HG02885 (cell line): ENCODE results near the gene INSYN1.
"Not testable (repeated sequence)": the region's sequence is repeated elsewhere in the genome, so short reads cannot be mapped to it uniquely, and the experiment has no call there.

ENCODE experiments used
- ATAC-seq: cut with Tn5 transposase; IDR thresholded peaks from one replicate; pipeline ENCODE4 v1.9.1; 2021; ENCODE audit warnings: mild to moderate bottlenecking; ENCODE audit not compliant: unreplicated experiment, poor library complexity

The INSYN1 gene

DNA sequence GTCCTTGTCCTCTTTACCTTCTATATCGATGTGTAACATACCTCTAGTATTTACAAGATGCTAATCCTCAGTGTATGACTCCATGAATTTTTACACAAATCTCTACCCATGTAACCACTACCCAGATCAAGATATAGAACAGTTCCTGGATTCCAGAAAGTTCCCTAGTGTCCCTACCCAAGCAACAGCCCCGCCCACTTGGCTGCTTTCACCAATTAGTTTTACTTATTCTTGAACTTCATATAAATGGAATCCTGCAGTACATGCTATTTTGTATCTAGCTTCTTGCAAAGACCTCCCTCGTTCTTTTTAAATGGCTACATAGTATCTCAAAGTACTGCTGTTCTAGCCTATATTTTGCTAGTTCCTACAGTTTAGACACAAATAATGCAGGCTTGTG lies 35.9 kb downstream of the INSYN1 start:
- no peak for ATAC-seq

DNA sequence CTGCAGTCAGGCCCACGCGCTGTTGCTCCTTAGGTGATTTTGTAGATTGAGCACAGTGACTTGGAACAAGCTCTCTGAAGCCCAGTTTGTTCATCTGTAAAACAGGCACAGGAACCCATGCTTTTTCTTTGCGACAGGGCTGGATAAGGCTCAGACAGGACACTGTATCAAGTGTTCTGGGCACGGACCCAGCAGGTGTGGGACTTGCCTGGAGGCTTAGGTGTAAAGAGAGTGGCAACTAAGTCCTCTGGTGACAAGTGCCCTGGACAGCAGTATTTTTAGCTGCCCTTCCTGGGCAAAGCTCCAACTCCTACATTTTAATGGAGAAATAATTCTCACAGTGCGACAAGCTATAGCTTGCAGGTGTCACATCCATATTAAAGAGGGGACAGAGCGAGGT lies 36.7 kb downstream of the INSYN1 start:
- no peak for ATAC-seq

DNA sequence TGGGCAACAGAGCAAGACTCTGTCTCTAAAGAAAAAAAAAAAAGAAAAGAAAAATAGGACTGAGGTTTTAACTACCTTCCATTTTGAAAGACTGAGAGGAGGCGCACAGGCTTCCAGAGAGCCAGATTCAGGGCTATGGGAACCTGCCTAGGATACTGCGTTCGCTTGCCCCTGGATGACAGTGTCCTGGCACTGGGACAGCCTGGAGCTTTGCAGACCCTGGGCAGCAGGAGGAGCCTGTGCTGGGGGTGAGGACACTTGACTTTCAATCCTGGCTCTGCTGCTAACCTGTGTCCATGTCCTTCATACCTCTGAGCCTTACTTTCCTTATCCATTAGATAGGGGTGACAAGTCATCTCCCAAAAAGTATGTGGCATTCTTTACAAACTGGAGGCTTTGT lies 37.7 kb downstream of the INSYN1 start:
- ATAC-seq, result no peak

DNA sequence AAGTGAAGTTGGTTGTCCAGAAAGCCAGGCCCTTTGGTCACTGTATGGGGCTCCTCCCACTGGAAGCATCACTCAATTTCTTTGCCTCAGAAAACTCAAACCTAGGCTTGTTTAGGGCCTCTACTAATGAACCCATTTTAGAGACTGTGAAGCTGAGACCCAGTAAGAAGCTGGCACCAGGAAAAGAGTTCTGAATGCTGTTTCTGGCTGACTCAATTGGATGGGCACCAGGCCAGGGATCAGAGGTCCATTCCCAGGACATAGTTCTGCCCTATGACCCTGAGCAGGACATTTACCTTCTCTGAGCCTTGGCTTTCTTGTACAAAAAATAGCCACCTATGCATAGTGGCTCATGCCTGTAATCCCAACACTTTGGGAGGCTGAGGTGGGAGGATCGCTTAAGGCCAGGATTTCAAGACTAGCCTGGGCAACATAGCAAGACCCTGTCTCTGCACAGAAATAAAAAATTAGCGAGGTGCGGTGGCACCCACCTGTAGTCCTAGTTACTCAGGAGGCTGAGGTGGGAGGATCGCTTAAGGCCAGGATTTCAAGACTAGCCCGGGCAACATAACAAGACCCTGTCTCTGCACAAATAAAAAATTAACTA lies 38.4 kb downstream of the INSYN1 start:
- no peak for ATAC-seq

DNA sequence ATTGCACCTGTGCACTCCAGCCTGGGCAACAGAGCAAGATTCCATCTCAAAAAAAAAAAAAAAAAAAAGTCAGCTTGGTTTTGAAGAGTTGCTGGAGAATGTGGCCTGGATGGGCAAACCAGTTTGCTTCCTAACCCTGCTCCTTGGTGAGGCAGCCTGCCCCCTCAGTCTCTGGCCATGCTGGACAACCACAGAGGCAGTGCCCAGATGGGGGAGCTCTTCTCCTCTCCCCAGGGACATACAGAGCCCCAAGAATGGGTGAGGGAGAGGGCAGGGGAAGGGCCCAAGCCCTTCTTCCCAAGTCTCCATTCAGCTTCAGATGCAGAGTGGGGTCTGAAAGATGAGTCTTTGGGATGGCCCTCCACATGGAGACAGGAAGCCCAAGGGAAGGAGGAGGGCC lies 41.0 kb downstream of the INSYN1 start:
- no peak for ATAC-seq

DNA sequence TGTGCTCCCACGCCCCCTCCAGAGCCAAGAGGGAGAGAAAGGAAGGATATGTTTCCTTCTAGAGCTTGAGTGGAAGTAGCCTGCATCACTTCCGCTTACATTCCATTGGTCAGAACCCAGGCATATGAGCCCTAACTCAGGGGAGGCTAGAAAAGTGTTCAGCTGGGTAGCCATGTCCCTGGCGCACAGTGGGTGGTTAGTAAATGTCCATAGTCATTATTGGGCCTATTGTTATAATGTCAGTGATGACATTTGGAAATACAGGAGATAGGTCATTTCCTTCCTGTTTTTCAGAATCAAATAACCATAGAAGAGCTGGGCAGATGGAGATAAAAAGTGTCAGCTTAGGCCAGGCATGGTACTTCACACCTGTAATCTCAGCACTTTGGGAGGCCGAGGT lies 41.6 kb downstream of the INSYN1 start:
- ATAC-seq, result no peak

DNA sequence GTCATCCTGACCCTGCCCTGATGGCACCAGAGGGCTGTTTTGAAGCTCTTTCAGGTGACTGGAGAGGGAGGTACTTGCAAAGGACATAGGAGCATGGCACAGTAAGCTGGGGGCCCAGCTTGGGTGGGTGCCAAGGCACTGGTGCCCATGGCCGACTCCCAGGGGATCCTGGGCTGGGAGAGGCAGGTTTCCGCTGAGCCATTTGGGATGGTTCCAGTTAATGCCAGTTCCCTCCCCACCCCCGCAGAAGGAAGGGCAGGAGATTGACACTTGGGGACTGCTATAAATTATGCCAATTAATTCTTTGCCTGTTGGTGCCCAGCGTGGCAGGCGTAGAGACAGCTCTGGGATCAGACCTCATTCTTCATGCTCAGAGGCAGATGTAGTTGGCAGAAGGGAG lies 42.8 kb downstream of the INSYN1 start:
- ATAC-seq, result no peak

DNA sequence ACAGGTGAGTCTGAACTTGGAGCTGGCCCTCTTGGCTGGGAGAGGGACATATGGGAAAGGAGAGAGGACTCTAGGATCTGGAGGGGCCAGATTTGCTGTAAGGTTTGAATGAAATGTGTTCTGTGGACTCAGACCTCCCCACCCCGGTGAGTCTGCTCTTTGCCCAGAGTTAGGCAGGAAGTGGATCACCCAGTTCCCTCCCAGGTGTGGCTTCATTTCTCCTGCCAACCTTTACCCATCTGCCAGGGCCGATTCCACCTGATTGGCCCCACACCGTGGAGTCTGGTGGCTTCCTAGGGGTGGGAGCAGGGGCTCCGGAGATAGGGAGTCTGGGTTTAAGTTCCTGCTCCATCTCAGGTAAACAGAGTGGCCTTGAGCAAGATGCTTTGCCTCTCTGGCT lies 43.5 kb downstream of the INSYN1 start:
- no peak for ATAC-seq

DNA sequence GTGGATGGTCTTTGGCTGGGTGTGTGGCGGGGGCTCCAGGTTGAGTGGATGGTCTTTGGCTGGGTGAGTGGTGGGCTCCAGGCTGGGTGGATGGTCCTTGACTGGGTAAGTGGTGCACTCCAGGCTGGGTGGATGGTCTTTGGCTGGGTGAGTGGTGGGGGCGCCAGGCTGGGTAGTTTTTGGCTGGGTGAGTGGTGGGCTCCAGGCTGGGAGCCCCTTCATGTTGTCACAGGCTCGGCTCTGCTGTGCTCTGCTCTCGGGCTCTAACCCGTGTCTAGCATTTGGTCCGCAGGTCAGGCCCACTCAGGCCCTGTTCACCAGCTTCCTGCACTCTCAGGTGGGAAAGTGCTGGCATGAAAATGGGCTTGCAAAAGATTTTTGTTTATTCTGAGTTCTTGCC lies 43.9 kb downstream of the INSYN1 start:
- ATAC-seq, result no peak

DNA sequence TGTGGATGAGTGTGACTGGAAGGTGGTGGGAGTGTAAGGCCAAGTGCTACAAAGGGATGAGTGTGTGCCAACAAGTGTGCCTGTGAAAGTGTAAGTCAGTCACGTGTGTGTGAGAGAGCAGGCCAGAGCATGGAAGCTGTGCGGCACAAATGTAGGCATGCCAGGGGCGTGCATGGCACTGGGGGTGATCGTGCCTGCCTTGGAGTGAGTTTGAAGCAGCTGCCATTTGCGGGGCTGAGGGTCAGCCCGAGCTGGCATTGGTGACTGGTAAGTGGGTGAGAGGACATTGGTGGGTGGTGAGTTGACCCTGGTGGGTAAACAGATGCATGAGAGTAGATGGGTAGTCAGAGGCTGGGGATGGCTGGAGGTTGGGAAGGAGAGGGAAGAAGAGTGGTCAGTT lies 44.5 kb downstream of the INSYN1 start:
- ATAC-seq, result no peak

DNA sequence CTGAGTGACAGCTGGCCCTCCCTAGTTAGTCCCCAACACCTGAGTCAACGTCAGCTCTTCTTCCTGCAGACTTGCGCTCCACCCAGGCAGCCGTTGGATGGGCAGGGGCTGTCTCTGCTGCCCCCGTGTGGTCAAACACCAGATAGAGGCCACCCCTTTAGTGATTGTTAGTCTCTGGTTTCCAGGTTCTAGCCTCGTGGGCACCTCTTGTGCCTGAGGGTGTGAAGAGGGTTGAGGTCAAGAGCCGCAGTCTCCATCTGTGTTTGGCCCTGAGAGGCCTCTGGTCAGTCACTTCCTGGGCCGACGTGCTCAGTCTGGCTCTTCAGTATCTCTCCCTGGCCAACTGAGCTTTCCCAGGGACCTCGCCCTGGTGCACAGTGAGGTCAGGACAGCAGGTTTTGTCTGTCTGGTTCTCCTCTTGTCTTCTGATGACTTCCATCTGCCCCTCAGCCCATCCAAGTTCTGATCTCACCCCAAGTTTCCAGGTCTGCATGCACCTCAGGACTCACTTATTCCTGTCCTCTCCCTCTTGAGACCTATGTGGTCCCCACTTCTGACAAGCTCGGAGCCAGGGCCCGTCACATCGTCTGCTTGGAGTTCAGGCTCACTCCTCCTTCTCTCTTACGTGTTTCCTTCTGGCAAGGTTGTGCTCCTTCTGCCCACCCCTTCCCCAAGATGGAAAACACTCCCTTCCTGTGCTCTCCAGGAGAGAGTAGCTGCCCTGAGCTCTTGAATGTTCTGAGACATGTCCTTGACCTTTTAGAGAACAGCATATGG lies 48.1 kb downstream of the INSYN1 start:
- ATAC-seq, result no peak

DNA sequence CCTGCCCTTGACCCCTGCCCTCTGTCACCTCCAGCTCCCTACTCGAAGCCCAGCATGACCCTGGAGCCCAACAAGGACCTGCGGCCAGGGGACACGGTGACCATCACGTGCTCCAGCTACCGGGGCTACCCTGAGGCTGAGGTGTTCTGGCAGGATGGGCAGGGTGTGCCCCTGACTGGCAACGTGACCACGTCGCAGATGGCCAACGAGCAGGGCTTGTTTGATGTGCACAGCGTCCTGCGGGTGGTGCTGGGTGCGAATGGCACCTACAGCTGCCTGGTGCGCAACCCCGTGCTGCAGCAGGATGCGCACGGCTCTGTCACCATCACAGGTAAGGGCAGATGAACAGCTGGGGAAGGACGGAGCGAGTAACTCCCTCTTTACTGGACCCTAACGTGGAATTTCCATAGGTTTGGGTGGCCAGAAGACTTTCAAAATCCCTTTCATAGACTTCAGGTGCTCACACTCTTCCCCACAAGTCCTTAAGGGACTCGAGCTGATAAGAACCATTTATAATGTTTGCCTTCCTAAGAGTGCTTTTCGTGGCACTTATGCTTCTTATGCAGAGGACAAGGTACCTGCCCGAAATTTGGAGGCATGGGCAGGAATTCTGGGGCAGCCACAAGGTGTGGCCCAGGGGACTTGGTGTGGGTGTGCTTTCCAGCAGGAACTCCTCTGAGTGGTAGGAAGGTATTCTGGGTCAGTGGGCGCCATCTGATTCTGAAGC lies 48.8 kb downstream of the INSYN1 start:
- not testable (repeated sequence) for ATAC-seq

DNA sequence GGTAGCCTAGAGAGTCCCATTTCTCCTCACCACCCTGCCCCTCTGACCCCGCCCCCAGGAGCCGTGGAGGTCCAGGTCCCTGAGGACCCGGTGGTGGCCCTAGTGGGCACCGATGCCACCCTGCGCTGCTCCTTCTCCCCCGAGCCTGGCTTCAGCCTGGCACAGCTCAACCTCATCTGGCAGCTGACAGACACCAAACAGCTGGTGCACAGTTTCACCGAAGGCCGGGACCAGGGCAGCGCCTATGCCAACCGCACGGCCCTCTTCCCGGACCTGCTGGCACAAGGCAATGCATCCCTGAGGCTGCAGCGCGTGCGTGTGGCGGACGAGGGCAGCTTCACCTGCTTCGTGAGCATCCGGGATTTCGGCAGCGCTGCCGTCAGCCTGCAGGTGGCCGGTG lies 49.5 kb downstream of the INSYN1 start:
- ATAC-seq, result not testable (repeated sequence)

DNA sequence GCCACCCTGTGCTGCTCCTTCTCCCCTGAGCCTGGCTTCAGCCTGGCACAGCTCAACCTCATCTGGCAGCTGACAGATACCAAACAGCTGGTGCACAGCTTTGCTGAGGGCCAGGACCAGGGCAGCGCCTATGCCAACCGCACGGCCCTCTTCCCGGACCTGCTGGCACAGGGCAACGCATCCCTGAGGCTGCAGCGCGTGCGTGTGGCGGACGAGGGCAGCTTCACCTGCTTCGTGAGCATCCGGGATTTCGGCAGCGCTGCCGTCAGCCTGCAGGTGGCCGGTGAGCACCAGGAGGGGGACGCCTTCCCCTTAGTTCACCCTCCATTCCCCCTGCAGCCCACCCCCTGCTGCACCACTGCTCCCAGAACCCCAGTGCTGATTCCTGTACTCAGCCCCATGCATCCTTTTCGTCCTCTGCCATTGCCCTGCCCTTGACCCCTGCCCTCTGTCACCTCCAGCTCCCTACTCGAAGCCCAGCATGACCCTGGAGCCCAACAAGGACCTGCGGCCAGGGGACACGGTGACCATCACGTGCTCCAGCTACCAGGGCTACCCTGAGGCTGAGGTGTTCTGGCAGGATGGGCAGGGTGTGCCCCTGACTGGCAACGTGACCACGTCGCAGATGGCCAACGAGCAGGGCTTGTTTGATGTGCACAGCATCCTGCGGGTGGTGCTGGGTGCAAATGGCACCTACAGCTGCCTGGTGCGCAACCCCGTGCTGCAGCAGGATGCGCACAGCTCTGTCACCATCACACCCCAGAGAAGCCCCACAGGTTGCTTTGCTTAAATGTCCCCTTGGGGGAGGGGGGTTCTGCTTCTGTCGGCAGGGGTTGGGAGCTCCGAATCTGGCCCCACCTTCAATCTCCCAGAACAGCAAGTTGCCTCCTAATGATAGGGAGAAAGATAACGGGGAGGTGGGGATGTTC lies 50.6 kb downstream of the INSYN1 start:
- ATAC-seq, result not testable (repeated sequence)

DNA sequence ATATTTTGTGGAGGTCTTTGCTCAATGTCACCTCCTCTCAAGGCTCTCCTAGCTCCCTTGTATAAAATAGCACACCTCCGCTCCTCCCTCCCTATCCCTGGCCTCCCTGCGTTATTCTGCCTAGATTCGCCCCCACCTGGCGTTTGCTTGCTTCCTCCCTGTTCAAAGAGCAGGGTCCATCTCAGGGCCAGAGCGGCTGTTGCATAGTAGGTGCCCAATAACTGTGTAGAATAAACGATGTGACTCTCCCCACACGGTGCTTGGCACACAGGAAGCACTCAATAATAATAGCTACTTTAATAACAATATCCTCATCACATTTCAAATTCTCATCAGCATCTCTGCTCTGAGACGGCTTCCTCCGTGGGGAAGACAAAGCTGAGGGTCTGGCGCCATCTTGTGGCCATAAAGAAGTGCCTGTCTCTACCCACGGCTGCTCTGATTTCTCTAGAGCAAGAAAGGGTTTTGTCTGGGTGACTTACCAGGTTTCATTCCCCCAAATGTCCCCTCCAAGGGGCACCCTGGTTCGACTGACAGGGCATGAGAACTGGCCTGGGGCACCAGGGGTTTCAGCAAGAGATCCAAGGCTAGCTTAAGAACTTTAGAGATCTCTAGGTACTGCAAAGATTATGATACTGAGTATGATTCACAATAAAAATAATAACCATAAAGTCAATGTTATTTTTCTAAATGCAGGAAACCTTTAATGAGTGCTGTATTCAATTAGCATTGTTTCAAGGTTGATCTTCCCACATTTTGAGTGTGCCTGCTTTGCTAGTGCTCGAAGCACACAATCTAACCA lies 52.9 kb downstream of the INSYN1 start:
- ATAC-seq, result no peak

DNA sequence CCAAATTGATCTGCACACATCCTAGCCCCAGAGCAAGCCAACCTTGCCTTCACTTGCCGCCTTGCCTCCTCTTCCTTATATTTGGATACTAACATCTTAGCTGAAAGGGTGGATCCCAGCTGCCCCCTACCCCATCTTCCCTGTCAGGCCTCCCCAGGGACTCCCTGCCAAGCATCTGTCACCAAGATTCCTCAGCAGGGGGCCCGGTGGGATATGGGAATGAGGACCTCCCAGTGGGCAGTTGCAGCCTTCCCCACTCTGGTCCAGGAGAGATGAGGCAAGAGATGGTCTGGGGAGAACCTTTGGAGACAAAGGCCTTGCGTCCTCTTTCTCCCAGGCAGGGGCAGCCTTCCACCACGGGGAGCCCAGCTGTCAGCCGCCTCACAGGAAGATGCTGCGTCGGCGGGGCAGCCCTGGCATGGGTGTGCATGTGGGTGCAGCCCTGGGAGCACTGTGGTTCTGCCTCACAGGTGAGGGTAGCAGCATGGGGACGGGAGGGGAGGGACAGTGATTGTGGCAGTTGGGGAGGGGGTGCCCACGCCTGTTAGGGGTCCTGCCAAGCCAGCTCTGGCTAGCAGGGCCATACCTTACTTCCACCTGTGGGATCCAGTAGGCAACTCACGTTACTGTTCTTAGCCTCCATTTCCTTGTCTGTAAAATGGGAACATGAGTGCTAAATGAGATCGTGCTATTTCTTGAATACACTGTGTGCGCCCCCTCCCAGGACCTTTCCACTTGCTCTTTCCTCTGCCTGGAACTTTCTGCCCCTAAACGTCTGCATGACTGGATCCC lies 53.7 kb downstream of the INSYN1 start:
- no peak for ATAC-seq

DNA sequence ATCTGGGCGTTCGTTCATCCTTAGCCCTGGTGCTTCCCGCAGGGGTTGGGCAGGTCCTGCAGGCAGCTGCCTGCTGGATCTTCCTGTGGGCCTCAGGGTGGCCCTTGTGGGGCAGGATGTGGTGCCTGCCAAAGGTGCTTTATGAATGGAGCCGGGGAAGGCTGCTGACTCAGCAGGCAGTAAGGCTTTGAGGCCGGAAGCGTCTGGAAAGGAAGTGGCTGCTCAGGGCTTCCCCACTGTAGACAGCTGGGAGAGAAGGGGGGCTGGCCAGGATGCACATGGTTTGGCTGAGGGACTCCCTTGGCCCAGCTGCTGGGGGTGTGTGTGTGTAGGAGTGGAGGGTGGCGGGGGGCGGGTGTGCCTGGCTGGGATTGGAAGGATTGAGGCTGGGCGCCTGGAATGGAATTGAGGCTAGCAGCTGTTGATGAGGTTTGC lies 56.1 kb downstream of the INSYN1 start:
- ATAC-seq, result peak; percentile 75

DNA sequence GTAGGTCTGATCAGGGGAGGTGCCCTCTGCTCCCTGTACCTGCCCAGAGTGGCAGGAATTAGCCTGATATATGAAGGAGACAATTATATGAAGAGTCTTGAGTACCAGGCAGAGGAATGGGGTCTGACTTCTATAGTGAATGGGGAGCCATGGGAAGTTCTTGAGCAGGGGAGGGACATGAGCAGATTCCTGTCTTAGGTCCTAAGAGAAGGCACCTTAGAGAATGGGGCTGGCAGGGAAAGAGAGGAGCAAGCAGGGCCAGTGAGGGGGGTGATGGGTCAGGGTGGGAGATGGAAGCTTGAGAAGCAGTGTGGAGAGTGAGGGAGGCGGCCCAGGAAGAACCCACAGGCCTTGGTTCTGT lies 56.5 kb downstream of the INSYN1 start:
- ATAC-seq, result no peak
